ENCODE results near the gene IL1RN. TPM values are rescaled to one million over a fixed set of nuclear protein-coding genes. Genes with fewer than 3 reads are reported as not detected.

Gene IL1RN
- total and polyA plus RNA-seq, 2 donors (not counting 3 experiments of a cell fraction or from before 2014, with no cell fraction given): not detected

DNA sequence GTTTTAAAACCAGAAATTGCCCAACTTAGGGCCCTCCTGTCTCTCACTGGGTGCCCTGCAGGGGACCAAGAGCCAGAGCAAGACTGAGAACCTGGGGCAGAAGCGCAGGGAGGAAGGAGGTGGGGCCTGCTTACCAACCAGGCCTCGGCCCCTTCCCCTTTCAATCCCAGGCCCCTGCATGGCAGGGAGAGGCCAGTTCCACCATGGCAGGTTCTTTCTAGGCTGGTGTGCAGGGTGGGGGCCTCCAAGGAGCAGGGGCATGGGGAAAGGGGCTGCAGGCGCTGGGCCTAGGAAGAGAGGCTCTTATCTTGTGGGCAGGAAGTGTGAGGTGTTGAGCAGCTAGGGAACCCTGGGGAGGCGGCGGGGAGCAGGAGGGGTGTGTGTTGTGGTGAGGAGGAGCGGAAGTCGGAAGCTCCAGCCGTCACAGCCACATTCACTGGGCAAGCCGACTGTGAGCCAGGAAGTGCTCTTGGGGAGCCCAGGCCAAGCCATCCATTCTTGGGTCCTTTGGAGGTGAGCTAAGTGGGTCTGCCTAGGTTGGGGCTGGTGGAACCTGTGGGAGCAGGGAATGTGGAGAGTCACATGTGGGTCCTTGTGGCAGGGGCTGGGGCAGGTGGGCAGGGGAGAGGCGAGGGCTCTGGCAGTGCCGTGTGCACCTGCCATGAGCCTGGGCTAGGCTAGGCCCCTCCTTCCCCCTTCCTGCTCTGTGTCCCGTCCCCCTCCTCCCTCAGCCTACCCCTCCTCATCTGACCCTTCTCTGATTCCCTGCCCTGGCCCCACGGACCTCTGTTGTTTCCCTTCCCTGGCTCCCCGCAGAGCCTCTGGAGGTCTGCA is 46.4 kb downstream of the IL1RN start, which contains the start of gene PSD4:
PSD4 (plus strand) TSS at position 430 of the 834 bp plus-strand sequence. CDS start 8,486 bp downstream, outside the sequence.
- FAIRE-seq (no peak), DNase-seq (ENCODE audit: low read depth, low spot score) (no peak)
- no peak within 1 kb of the TSS for H3K9ac ChIP-seq (replicated peaks; ENCODE audit: extremely low read depth, insufficient read depth, low read length)
- dilution Hi-C loops (cut with MboI; ENCODE audit: extremely low pct_ligation_motif_present, low sequenced_read_pairs) (no loop called here), intact Hi-C loops (cut with micrococcal nuclease) (no loop called here)
- ChIA-PET CTCF (interaction anchor here (1.2 to 4.1 kb wide), 4 partner anchors 25 to 37 kb away, joined by 5 to 15 read pairs (median 11); no protein-coding TSS in a partner anchor), POLR2A (interaction anchor here (0.6 kb wide), 1 partner anchor 10 kb away, joined by 3 read pairs; no protein-coding TSS in a partner anchor)
- BruUV-seq (replicated peaks): no TSS peak
- no peak within 1 kb of the TSS for H3K4me2 ChIP-seq (ENCODE audit: insufficient read depth, low read length)
- no peak within 1 kb of the TSS for H2AFZ ChIP-seq (ENCODE audit: low read depth, low read length)
- H3K79me2 ChIP-seq (ENCODE audit: control insufficient read depth, insufficient read depth, low read length): no peaks in the 10 kb centered on the region
- no peak for TF ChIP-seq POLR2A (IDR thresholded peaks at IDR 0.05; ENCODE audit: low read depth, low read length)
- no peak for TF ChIP-seq GATA2 (IDR thresholded peaks at IDR 0.05; ENCODE audit: insufficient read depth, insufficient read length, low read depth, low read length)
- TF ChIP-seq FOS (IDR thresholded peaks at IDR 0.05; ENCODE audit: borderline replicate concordance, insufficient read depth, low read length): no peak
- TF ChIP-seq MYC (IDR thresholded peaks at IDR 0.05; ENCODE audit: low read depth, low read length): no peak
- no peak for TF ChIP-seq EZH2 (IDR thresholded peaks at IDR 0.05; ENCODE audit: borderline replicate concordance, low read depth, low read length, severe bottlenecking)
- TF ChIP-seq, protein P1, sequence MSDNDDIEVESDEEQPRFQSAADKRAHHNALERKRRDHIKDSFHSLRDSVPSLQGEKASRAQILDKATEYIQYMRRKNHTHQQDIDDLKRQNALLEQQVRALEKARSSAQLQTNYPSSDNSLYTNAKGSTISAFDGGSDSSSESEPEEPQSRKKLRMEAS (IDR thresholded peaks at IDR 0.05; ENCODE audit: insufficient read depth, insufficient read length): no peak
- no peak for TF ChIP-seq JUN (IDR thresholded peaks at IDR 0.05; ENCODE audit: borderline replicate concordance, insufficient read depth, insufficient read length, low read depth)
- no peak for TF ChIP-seq POLR2AphosphoS5 (IDR thresholded peaks at IDR 0.05; ENCODE audit: insufficient read depth, low read depth, low read length)
- TF ChIP-seq, protein P2, sequence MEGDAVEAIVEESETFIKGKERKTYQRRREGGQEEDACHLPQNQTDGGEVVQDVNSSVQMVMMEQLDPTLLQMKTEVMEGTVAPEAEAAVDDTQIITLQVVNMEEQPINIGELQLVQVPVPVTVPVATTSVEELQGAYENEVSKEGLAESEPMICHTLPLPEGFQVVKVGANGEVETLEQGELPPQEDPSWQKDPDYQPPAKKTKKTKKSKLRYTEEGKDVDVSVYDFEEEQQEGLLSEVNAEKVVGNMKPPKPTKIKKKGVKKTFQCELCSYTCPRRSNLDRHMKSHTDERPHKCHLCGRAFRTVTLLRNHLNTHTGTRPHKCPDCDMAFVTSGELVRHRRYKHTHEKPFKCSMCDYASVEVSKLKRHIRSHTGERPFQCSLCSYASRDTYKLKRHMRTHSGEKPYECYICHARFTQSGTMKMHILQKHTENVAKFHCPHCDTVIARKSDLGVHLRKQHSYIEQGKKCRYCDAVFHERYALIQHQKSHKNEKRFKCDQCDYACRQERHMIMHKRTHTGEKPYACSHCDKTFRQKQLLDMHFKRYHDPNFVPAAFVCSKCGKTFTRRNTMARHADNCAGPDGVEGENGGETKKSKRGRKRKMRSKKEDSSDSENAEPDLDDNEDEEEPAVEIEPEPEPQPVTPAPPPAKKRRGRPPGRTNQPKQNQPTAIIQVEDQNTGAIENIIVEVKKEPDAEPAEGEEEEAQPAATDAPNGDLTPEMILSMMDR (IDR thresholded peaks at IDR 0.05; ENCODE audit: extremely low read depth in 1 of 2, insufficient read depth in 1 of 2, low read depth in 1 of 2, low read length in 2 of 2): no peak
- H3K36me3 ChIP-seq (ENCODE audit: control insufficient read depth in 2 of 2, extremely low read depth in 1 of 2, insufficient read depth in 2 of 2, low read length in 2 of 2): no peaks in the 10 kb centered on the region
- H3K27ac ChIP-seq (ENCODE audit: insufficient read depth, low read depth, low read length): no peak within 1 kb of the TSS
- H3K4me1 ChIP-seq (ENCODE audit: control insufficient read depth, extremely low read depth, insufficient read depth, low read length): no peaks in the 10 kb centered on the region
- no peaks in the 10 kb centered on the region for H3K9me1 ChIP-seq (replicated peaks; ENCODE audit: control insufficient read depth, extremely low read depth, insufficient read depth, low read length)
- H4K20me1 ChIP-seq (replicated peaks; ENCODE audit: control insufficient read depth, extremely low read depth, insufficient read depth, low read length): no peaks in the 10 kb centered on the region
- H3K27me3 ChIP-seq (ENCODE audit: control insufficient read depth in 2 of 2, insufficient read depth in 2 of 2, low read length in 2 of 2): peaks cover 0 to 7% of the 10 kb centered on the region in 2 experiments
- no peak within 1 kb of the TSS for H3K4me3 ChIP-seq (replicated peaks in 1 of 3; ENCODE audit: insufficient read depth in 1 of 3, low read depth in 1 of 3, low read length in 3 of 3)
- H3K9me3 ChIP-seq (replicated peaks; ENCODE audit: control insufficient read depth, insufficient read depth, low read length): no peaks in the 10 kb centered on the region
